Lower leg skin (tissue), 4 donors: Measurements from ENCODE around the gene PLXNC1. TPM values are rescaled to one million over a fixed set of nuclear protein-coding genes. Genes with fewer than 3 reads are reported as not detected.

ENCODE experiments used
- DNase-seq, 2 donors: peaks; one replicate each; pipeline ENCODE4 v3.0.0-alpha.2; 2019; ENCODE audit warnings: low spot score in 2 of 2
- H3K4me3 ChIP-seq: fragments of 200-600 bp; sonication (generic); 2 replicates; pipeline ENCODE4 v1.5.1; 2017; ENCODE audit warnings: mild to moderate bottlenecking, low read depth; ENCODE audit not compliant: poor library complexity, severe bottlenecking
- POLR2A ChIP-seq, 2 donors: fragments of 450-650 bp; IDR thresholded peaks; one replicate each; pipeline ENCODE4 v1.6.1; 2016 to 2017; ENCODE audit warnings: antibody characterized with exemption in 2 of 2, mild to moderate bottlenecking in 1 of 2, moderate library complexity in 1 of 2
- WGBS, 2 donors: methylation state at CpG; one replicate each; pipeline ENCODE4 v1.1.5; 2018; 5-methylcytosine and 5-hydroxymethylcytosine counted together
- intact Hi-C: fragments of 100-400 bp; cut with DNase I; formaldehyde crosslinking; loops from one replicate; pipeline ENCODE4 v1.15.0; 2023; ENCODE audit warnings: low total_unique reads
- total RNA-seq, 4 donors: library from RNA; depleted of rRNA; stranded (reverse); fragments of >200 nt; gene quantifications; one replicate each; pipeline ENCODE4 v1.1.0, GENCODE V29; 2016
- TF ChIP-seq, protein P1 (sequence below), 3 donors: fragments of 450-650 bp; IDR thresholded peaks; one replicate each; pipeline ENCODE4 v1.5.1; 2016; ENCODE audit warnings: antibody characterized with exemption in 3 of 3, mild to moderate bottlenecking in 3 of 3, moderate library complexity in 2 of 3

PLXNC1 gene
- total RNA-seq, 4 donors from 2014 or later, result 7.6 to 10.8 (median 8.2) TPM

DNA sequence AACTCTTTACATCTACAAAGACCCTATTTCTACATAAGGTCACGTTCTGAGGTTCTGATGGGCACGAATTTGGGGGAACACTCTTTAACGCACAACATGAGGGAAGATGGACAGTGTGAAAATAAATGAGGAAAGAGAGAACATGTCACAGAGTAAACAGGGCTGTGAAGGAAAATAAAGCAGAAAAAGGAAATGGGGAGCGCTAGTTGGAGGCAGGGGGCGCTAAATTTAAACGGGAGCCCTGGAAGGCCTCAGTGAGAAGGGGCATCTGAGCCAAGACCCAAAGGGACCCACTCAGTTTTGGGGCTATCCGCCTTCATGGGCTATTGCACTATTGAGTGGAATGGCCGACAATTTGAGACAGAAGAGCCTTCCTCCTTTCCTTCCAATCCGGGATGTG lies 50.5 kb downstream of the PLXNC1 start:
- intact Hi-C loops, result no loop called here
- TF ChIP-seq, protein P1, sequence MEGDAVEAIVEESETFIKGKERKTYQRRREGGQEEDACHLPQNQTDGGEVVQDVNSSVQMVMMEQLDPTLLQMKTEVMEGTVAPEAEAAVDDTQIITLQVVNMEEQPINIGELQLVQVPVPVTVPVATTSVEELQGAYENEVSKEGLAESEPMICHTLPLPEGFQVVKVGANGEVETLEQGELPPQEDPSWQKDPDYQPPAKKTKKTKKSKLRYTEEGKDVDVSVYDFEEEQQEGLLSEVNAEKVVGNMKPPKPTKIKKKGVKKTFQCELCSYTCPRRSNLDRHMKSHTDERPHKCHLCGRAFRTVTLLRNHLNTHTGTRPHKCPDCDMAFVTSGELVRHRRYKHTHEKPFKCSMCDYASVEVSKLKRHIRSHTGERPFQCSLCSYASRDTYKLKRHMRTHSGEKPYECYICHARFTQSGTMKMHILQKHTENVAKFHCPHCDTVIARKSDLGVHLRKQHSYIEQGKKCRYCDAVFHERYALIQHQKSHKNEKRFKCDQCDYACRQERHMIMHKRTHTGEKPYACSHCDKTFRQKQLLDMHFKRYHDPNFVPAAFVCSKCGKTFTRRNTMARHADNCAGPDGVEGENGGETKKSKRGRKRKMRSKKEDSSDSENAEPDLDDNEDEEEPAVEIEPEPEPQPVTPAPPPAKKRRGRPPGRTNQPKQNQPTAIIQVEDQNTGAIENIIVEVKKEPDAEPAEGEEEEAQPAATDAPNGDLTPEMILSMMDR (IDR thresholded peaks at IDR 0.05), result no peak
- TF ChIP-seq POLR2A (IDR thresholded peaks at IDR 0.05), result no peak
- 72 to 79% methylated on average over 9 of the region's 9 CpGs for WGBS, 2 donors
- no peak for DNase-seq
- H3K4me3 ChIP-seq, result no peak overlapping the region

DNA sequence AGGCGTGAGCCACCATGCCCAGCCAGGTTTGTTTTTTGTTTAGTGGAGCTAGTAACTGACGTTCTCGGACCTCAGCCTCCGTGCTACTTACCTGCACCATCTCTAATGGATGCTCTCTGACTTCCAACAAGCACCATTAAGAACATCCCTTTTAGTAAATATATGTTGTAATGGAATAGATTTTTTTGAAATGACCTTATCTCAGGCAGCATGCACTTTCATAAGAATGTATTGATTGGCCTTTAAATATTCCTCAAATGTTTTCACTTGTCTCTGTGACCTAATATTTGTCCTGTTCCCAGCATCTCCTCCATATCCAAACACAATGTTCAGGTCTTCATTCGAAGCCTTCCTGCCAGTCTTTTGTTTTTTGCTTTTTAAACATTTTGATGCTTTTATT lies 51.7 kb downstream of the PLXNC1 start:
- no peak for TF ChIP-seq POLR2A (IDR thresholded peaks at IDR 0.05)
- TF ChIP-seq, protein P1 (IDR thresholded peaks at IDR 0.05), result no peak
- H3K4me3 ChIP-seq, result no peak overlapping the region
- intact Hi-C loops, result no loop called here
- whole genome bisulfite sequencing, 2 donors, result 72 to 93% methylated on average over 5 of the region's 5 CpGs
- DNase-seq, result no peak

DNA sequence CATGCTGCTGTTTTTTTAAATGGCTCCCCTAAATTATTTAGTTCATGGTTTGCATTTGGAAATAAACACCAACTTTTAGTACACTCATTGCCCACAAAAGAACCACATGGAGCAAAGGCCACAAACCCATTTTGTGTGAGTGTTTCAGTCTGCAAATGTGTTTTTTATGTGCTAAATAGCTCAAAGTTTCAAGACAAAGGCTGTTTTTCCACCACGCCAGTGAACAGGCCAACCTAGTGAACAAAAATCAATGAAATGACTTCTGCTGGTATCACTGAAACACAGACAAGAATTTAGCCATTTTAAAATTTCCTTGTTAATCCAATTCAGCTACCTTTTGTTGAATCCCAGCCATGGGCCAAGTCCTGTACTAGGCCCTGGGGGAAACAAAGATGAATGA lies 52.3 kb downstream of the PLXNC1 start:
- no peak for DNase-seq
- no peak for TF ChIP-seq POLR2A (IDR thresholded peaks at IDR 0.05)
- TF ChIP-seq, protein P1 (IDR thresholded peaks at IDR 0.05), result no peak
- H3K4me3 ChIP-seq, result no peak overlapping the region
- WGBS, 2 donors, result 95 to 96% methylated on average over 1 of the region's 1 CpG
- intact Hi-C loops, result no loop called here

DNA sequence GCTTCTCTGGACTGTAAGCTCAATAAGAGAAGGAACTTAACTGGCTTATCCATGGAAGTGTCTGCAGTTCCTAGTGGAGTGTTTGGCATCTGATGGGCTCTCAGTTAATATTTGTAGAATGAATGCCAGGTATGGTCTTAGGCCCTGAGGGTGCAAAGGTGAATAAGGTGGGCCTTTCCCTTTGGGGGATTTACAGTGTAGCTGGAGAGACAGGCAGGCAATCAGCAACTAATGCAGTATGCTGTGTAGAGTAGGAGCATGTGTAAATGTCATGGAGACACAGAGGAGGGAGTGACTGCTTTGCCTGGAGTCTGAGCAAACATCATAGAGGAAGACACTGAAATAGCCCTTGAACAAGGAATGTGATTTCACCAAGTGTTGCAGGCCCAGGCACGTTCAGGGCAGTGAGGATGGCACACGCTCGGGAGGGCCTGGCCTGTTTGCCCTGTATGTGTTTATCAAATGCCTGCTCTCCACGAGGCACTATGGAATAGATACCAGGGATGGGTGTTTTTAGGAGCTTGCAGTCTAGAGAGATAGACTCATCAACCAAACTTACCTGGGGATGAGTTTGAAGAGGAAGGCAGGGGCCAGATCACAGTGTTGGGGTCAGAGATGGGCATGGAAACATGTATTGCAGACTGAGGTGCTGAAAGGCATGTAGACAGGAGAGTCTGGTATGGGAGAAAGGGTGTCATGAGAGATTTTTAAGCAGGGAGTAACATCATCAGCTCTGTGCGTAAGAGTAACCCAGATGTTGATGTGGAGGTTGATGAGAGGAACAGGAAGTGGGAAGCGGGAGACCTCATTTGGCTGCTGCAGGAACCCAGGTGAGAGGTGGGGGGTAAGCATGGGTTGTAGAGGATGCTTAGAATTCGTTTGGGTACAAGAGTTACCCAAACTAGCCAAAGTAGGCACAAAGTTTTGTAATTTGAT lies 54.1 kb downstream of the PLXNC1 start:
- TF ChIP-seq, protein P1 (IDR thresholded peaks at IDR 0.05), result no peak
- no peak for TF ChIP-seq POLR2A (IDR thresholded peaks at IDR 0.05)
- no peak overlapping the region for H3K4me3 ChIP-seq
- intact Hi-C loops, result no loop called here
- no peak for DNase-seq
- WGBS, 2 donors, result 72 to 73% methylated on average over 7 of the region's 7 CpGs

DNA sequence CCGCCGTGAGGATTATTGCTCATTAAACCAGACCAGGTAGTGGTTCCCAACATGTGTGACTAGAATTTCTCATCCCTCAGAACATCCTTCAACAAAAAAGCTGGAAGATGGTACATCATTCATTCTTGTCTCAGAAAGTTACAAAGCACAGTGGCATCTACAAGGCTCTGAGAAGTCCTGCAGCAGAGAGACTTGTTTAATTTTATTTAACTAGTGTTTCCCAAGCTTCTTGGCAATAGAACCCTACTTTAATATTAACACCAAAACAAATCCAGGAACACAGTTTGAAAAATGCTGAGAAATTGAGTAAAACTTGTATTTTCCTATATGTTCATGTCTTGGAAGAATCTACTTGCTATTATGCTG lies 54.8 kb downstream of the PLXNC1 start:
- WGBS, 2 donors, result 50% methylated on average over 2 of the region's 2 CpGs
- DNase-seq, result no peak
- no peak for TF ChIP-seq POLR2A (IDR thresholded peaks at IDR 0.05)
- TF ChIP-seq, protein P1 (IDR thresholded peaks at IDR 0.05), result no peak
- intact Hi-C loops, result no loop called here
- no peak overlapping the region for H3K4me3 ChIP-seq
